Hepatocyte (in vitro differentiated cells): Measurements from ENCODE around the gene CPNE6.

Experiments used
- CTCF ChIP-seq: fragments of 200-600 bp; sonication (generic); IDR thresholded peaks from 2 replicates; pipeline ENCODE4 v1.5.1; 2016; ENCODE audit warnings: antibody characterized with exemption, mild to moderate bottlenecking; ENCODE audit not compliant: poor library complexity
- EZH2 ChIP-seq: fragments of 200-600 bp; sonication (generic); IDR thresholded peaks from 2 replicates; pipeline ENCODE4 v1.6.1; 2016; ENCODE audit warnings: antibody characterized with exemption, mild to moderate bottlenecking, borderline replicate concordance

DNA sequence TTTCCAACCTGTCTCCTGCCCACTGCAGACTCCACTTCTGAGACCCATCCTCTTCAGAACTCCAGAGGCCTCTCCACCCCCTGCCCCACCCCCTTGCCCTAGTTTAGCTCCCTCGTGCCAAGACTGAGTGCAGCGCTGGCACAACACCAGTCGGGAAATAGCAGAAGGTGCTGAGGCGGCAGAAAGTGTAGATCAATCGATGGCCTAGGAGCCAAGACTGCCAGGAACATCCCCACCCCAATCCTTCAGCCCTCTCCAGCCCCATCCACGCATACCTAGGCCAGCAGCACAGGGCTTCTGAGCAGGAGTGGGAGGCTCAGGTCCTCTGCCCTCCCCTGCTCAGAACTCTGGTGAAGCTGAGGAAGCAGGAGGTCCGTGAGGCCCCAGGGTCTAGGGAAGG lies 1.1 kb downstream of the CPNE6 start:
- no peak for TF ChIP-seq CTCF
- no peak for TF ChIP-seq EZH2
